Mesothelial cell of epicardium (in vitro differentiated cells): ENCODE measurements around the gene ADAT1. TPM values are rescaled to one million over a fixed set of nuclear protein-coding genes. Genes with fewer than 3 reads are reported as not detected.
A peak's percentile ranks its signal among the peaks of the same experiment; 100 is the strongest.

Experiments
- DNase-seq, 2 experiments: peaks; one replicate each; pipeline ENCODE4 v3.0.0; 2021; ENCODE audit warnings: low spot score in 2 of 2; ENCODE audit not compliant: unreplicated experiment in 2 of 2
- H3K27ac Mint-ChIP-seq: 2 replicates; pipeline ENCODE4 v1.8.0; 2021; ENCODE audit warnings: mixed read lengths
- H3K27me3 Mint-ChIP-seq: 2 replicates; pipeline ENCODE4 v1.8.0; 2021; ENCODE audit warnings: low read depth, mixed read lengths
- H3K36me3 Mint-ChIP-seq: 2 replicates; pipeline ENCODE4 v1.8.0; 2021; ENCODE audit warnings: mixed read lengths
- H3K4me1 Mint-ChIP-seq: 2 replicates; pipeline ENCODE4 v1.8.0; 2021; ENCODE audit warnings: mixed read lengths
- H3K4me3 Mint-ChIP-seq: 2 replicates; pipeline ENCODE4 v1.8.0; 2021; ENCODE audit warnings: mild to moderate bottlenecking, moderate library complexity, mixed read lengths
- H3K9me3 Mint-ChIP-seq: 2 replicates; pipeline ENCODE4 v1.8.0; 2021; ENCODE audit warnings: mixed read lengths
- CTCF ChIP-seq: fragments of 200-600 bp; sonication (generic); IDR thresholded peaks from one replicate; pipeline ENCODE4 v1.5.0; 2021; ENCODE audit warnings: antibody characterized with exemption; ENCODE audit not compliant: unreplicated experiment
- total RNA-seq: library from RNA; stranded (reverse); gene quantifications from 3 replicates; pipeline ENCODE4 v1.2.1, GENCODE V29; 2021

Gene ADAT1, protein sequence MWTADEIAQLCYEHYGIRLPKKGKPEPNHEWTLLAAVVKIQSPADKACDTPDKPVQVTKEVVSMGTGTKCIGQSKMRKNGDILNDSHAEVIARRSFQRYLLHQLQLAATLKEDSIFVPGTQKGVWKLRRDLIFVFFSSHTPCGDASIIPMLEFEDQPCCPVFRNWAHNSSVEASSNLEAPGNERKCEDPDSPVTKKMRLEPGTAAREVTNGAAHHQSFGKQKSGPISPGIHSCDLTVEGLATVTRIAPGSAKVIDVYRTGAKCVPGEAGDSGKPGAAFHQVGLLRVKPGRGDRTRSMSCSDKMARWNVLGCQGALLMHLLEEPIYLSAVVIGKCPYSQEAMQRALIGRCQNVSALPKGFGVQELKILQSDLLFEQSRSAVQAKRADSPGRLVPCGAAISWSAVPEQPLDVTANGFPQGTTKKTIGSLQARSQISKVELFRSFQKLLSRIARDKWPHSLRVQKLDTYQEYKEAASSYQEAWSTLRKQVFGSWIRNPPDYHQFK
- total RNA-seq = 54.5 to 58.7 TPM (median 55.7 TPM) in 3 replicates

GRCh38 chr16:75622761-75623605, at the start of gene ADAT1:
TSS of gene ADAT1 (minus strand) at chr16:75623281. CDS start at chr16:75620799, 2,482 bp downstream.
- Mint-ChIP-seq H3K4me3 (peak within 1 kb of the TSS; percentile 95), H3K9me3 (no peaks in the 10 kb centered on the region), H3K4me1 (peaks cover 23% of the 10 kb centered on the region), H3K27me3 (no peaks in the 10 kb centered on the region), H3K36me3 (peaks cover 36% of the 10 kb centered on the region), H3K27ac (peak within 1 kb of the TSS; percentile 99)
- TF ChIP-seq CTCF = no peak
- peak; percentile 95 to 97 for DNase-seq

DNA sequence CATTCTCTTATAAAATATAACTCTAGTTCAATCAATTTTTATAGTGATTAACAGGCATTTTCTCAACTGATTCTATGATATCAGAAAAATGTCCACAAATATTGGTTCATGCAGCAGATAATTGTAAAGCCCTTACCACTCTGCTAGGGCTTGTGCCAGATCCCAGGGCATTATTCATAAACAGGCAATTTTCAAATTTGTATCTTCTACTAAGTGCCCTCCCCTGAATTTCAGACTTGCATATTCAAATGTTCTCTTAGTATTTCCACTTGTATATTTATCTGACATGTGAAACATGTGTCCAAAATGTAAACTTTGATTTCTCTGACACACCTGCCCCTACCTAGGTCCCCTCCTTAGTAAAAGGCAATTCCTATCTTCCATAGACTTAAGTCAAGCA, 44.4 kb upstream of the ADAT1 start:
- peaks cover 11% of the 10 kb centered on the region for H3K9me3 Mint-ChIP-seq
- H3K4me3 Mint-ChIP-seq = no peak overlapping the region
- no peak for TF ChIP-seq CTCF
- no peaks in the 10 kb centered on the region for H3K27me3 Mint-ChIP-seq
- H3K36me3 Mint-ChIP-seq = peaks cover 8% of the 10 kb centered on the region
- no peak for DNase-seq
- no peak overlapping the region for H3K27ac Mint-ChIP-seq
- H3K4me1 Mint-ChIP-seq = no peaks in the 10 kb centered on the region

GRCh38 chr16:75660726-75661302, 37.7 kb upstream of the ADAT1 start:
- peaks cover 30% of the 10 kb centered on the region for H3K36me3 Mint-ChIP-seq
- no peaks in the 10 kb centered on the region for H3K4me1 Mint-ChIP-seq
- H3K4me3 Mint-ChIP-seq = no peak overlapping the region
- no peak for TF ChIP-seq CTCF
- peaks cover 7% of the 10 kb centered on the region for H3K9me3 Mint-ChIP-seq
- H3K27me3 Mint-ChIP-seq = no peaks in the 10 kb centered on the region
- DNase-seq = no peak
- no peak overlapping the region for H3K27ac Mint-ChIP-seq

GRCh38 chr16:75660321-75660720, 37.2 kb upstream of the ADAT1 start:
- no peaks in the 10 kb centered on the region for H3K27me3 Mint-ChIP-seq
- no peak for DNase-seq
- no peak overlapping the region for H3K27ac Mint-ChIP-seq
- H3K36me3 Mint-ChIP-seq = peaks cover 30% of the 10 kb centered on the region
- peaks cover 5% of the 10 kb centered on the region for H3K9me3 Mint-ChIP-seq
- H3K4me1 Mint-ChIP-seq = no peaks in the 10 kb centered on the region
- no peak overlapping the region for H3K4me3 Mint-ChIP-seq
- no peak for TF ChIP-seq CTCF

GRCh38 chr16:75658175-75658574, 35.1 kb upstream of the ADAT1 start:
- no peak overlapping the region for H3K27ac Mint-ChIP-seq
- no peaks in the 10 kb centered on the region for H3K9me3 Mint-ChIP-seq
- H3K36me3 Mint-ChIP-seq = peaks cover 30% of the 10 kb centered on the region
- TF ChIP-seq CTCF = no peak
- H3K27me3 Mint-ChIP-seq = no peaks in the 10 kb centered on the region
- DNase-seq = no peak
- no peak overlapping the region for H3K4me3 Mint-ChIP-seq
- H3K4me1 Mint-ChIP-seq = peaks cover 2% of the 10 kb centered on the region
